Transverse colon (tissue), 4 donors: ENCODE results near the gene TMEM52B. TPM values are rescaled to one million over a fixed set of nuclear protein-coding genes. Genes with fewer than 3 reads are reported as not detected.

ENCODE experiments used
- DNase-seq: peaks from one replicate; pipeline ENCODE4 v3.0.0-alpha.2; 2019
- H3K27ac ChIP-seq, 4 donors: fragments of 200-600 bp; sonication (generic); 2 replicates each; pipeline ENCODE4 v1.5.1; 2016 to 2018; ENCODE audit warnings: inconsistent platforms in 4 of 4
- H3K27me3 ChIP-seq: fragments of 200-600 bp; sonication (generic); 2 replicates; pipeline ENCODE4 v1.5.1; 2017; ENCODE audit warnings: inconsistent platforms
- H3K36me3 ChIP-seq, 4 donors: fragments of 200-600 bp; sonication (generic); 2 replicates each; pipeline ENCODE4 v1.5.1; 2017 to 2019; ENCODE audit warnings: inconsistent platforms in 4 of 4
- H3K4me1 ChIP-seq, 4 donors: fragments of 200-600 bp; sonication (generic); 2 replicates each; pipeline ENCODE4 v1.5.1; 2017 to 2020; ENCODE audit warnings: inconsistent platforms in 4 of 4
- H3K4me3 ChIP-seq, 4 donors: fragments of 200-600 bp; sonication (generic); 1 replicate in 1 of 4; 2 replicates in 3 of 4; pipeline versions ENCODE4 v1.5.1 to v1.6.1; 2017 to 2019; ENCODE audit warnings: inconsistent platforms in 4 of 4
- H3K9me3 ChIP-seq, 2 donors: fragments of 200-600 bp; sonication (generic); 2 replicates each; pipeline ENCODE4 v1.5.1; 2017 to 2019; ENCODE audit warnings: inconsistent platforms in 2 of 2
- EP300 ChIP-seq: sonication (generic); formaldehyde crosslinking; IDR thresholded peaks from one replicate; pipeline ENCODE4 v1.6.1; 2017; ENCODE audit warnings: antibody characterized with exemption, low read depth
- POLR2A ChIP-seq: fragments of 450-650 bp; IDR thresholded peaks from one replicate; pipeline ENCODE4 v1.6.1; 2016; ENCODE audit warnings: antibody characterized with exemption, mild to moderate bottlenecking, moderate library complexity
- POLR2AphosphoS5 ChIP-seq, 3 donors: sonication (generic); formaldehyde crosslinking; IDR thresholded peaks; one replicate each; pipeline ENCODE4 v1.6.1; 2016; ENCODE audit warnings: antibody characterized with exemption in 3 of 3
- WGBS, 2 donors: methylation state at CpG; one replicate each; pipeline ENCODE4 v1.1.5; 2018; ENCODE audit warnings: low coverage in 1 of 2; 5-methylcytosine and 5-hydroxymethylcytosine counted together
- in situ Hi-C, 4 donors: fragments of 200-750 bp; cut with MboI; loops; one replicate each; pipeline versions ENCODE4 v1.15.0 to v1.15.1; 2017; ENCODE audit warnings: low sequenced_read_pairs in 3 of 4, low pct_ligation_motif_present in 1 of 4, low pct_unique_long_range_greater_than_20kb in 1 of 4
- intact Hi-C: fragments of 100-400 bp; cut with DNase I; formaldehyde crosslinking; loops from one replicate; pipeline ENCODE4 v1.15.1; 2023; ENCODE audit warnings: low total_unique reads
- total RNA-seq, 4 donors: library from RNA; depleted of rRNA; stranded (reverse); fragments of >200 nt; gene quantifications; one replicate each; pipeline ENCODE4 v1.1.0, GENCODE V29; 2016
- TF ChIP-seq, protein P1 (sequence below), 5 experiments: fragments of 200-600 bp in 3 of 5; fragments of 450-650 bp in 2 of 5; sonication (generic) in 3 of 5; IDR thresholded peaks; 1 replicate in 2 of 5; 2 replicates in 3 of 5; pipeline ENCODE4 v1.5.1; 2016 to 2017; ENCODE audit warnings: antibody characterized with exemption in 5 of 5, inconsistent platforms in 3 of 5, mild to moderate bottlenecking in 2 of 5, moderate library complexity in 1 of 5

Gene TMEM52B
- total RNA-seq, 4 donors from 2014 or later, result not detected

- intact Hi-C loops, result no loop called here
- Histone ChIP-seq H3K4me3 (no peak overlapping the region), H3K27me3 (no peaks in the 10 kb centered on the region), H3K9me3 (no peaks in the 10 kb centered on the region), H3K36me3 (no peaks in the 10 kb centered on the region), H3K27ac (no peak overlapping the region), H3K4me1 (peaks cover 0 to under 1% (median 0%) of the 10 kb centered on the region in 4 donors)
- 70 to 83% methylated on average over 4 to 5 of the region's 5 CpGs for WGBS, 2 donors
- DNase-seq, result no peak
- TF ChIP-seq EP300 (no peak), POLR2AphosphoS5 (IDR thresholded peaks at IDR 0.05) (no peak), POLR2A (no peak)
- TF ChIP-seq, protein P1, sequence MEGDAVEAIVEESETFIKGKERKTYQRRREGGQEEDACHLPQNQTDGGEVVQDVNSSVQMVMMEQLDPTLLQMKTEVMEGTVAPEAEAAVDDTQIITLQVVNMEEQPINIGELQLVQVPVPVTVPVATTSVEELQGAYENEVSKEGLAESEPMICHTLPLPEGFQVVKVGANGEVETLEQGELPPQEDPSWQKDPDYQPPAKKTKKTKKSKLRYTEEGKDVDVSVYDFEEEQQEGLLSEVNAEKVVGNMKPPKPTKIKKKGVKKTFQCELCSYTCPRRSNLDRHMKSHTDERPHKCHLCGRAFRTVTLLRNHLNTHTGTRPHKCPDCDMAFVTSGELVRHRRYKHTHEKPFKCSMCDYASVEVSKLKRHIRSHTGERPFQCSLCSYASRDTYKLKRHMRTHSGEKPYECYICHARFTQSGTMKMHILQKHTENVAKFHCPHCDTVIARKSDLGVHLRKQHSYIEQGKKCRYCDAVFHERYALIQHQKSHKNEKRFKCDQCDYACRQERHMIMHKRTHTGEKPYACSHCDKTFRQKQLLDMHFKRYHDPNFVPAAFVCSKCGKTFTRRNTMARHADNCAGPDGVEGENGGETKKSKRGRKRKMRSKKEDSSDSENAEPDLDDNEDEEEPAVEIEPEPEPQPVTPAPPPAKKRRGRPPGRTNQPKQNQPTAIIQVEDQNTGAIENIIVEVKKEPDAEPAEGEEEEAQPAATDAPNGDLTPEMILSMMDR (IDR thresholded peaks at IDR 0.05), result no peak
- in situ Hi-C loops, result loop anchor here in 1 of 4 donors (25.0 kb wide), 1 partner anchor 111 kb away; the partner anchor contains the start of gene CLEC9A
Measured at GRCh38 chr12:10147714-10148403, 31.0 kb upstream of the TMEM52B start.

DNA sequence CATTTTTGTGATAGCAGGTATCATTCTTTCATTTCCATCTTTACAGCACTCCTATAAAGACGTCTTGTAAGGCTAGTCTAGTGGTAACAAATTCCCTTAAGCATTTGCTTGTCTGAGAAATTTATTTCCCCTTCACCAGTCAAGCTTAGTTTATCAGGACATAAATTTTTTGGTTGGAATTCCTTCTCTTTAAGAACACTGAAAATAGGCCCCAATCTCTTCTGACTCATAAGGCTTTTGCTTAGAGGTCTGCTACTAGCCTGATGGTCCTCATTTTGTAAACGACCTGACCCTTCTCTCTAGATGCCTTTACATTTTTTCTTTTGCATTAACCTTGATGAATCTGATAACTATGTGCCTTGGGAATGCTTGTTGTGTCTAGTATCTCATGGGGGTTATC lies 27.2 kb upstream of the TMEM52B start:
- no peaks in the 10 kb centered on the region for H3K36me3 ChIP-seq
- DNase-seq, result no peak
- H3K4me1 ChIP-seq, result peaks cover 0 to 10% (median 7%) of the 10 kb centered on the region in 4 donors
- intact Hi-C loops (loop anchor here (2.0 kb wide), 1 partner anchor 39 kb away; no protein-coding TSS in a partner anchor), in situ Hi-C loops (loop anchor here in 2 of 4 donors (5.0 kb wide), 1 partner anchor 41 kb away; no protein-coding TSS in a partner anchor)
- TF ChIP-seq, protein P1 (IDR thresholded peaks at IDR 0.05), result no peak
- TF ChIP-seq POLR2A, result no peak
- no peak for TF ChIP-seq EP300
- no peak for TF ChIP-seq POLR2AphosphoS5 (IDR thresholded peaks at IDR 0.05)
- no peaks in the 10 kb centered on the region for H3K9me3 ChIP-seq
- WGBS, 2 donors, result 73 to 75% methylated on average over 2 of the region's 2 CpGs
- no peaks in the 10 kb centered on the region for H3K27me3 ChIP-seq
- no peak overlapping the region for H3K27ac ChIP-seq
- no peak overlapping the region for H3K4me3 ChIP-seq

- in situ Hi-C loops (loop anchor here in 2 of 4 donors (5.0 kb wide), 1 partner anchor 39 kb away; no protein-coding TSS in a partner anchor), intact Hi-C loops (loop anchor here (2.0 kb wide), 1 partner anchor 37 kb away; no protein-coding TSS in a partner anchor)
- no peaks in the 10 kb centered on the region for H3K9me3 ChIP-seq
- DNase-seq, result peak; percentile 64
- TF ChIP-seq, protein P1 (IDR thresholded peaks at IDR 0.05), result peak; percentile 80 to 89 (median 82)
- TF ChIP-seq POLR2A (peak; percentile 17), EP300 (no peak)
- H3K4me1 ChIP-seq, result peaks cover 0 to 10% (median 7%) of the 10 kb centered on the region in 4 donors
- peak overlapping the region; percentile 70 to 77 (median 72) for H3K27ac ChIP-seq
- WGBS, 2 donors, result 8% methylated on average over 46 of the region's 46 CpGs; no CpG with 5 or more reads in 1 of the 2 donors
- peak overlapping the region; percentile 32 to 60 (median 39) for H3K4me3 ChIP-seq
- no peaks in the 10 kb centered on the region for H3K36me3 ChIP-seq
- no peaks in the 10 kb centered on the region for H3K27me3 ChIP-seq
Measured at GRCh38 chr12:10153271-10154144, 25.3 kb upstream of the TMEM52B start.

GRCh38 chr12:10154145-10154496 lies 24.7 kb upstream of the TMEM52B start:
- Histone ChIP-seq H3K27me3 (no peaks in the 10 kb centered on the region), H3K27ac (peak overlapping the region; percentile 70 to 77 (median 72)), H3K4me1 (peaks cover 0 to 10% (median 7%) of the 10 kb centered on the region in 4 donors), H3K4me3 (peak overlapping the region in 3 of 4 donors; percentile 39 to 60 (median 39)), H3K9me3 (no peaks in the 10 kb centered on the region), H3K36me3 (no peaks in the 10 kb centered on the region)
- DNase-seq, result no peak
- intact Hi-C loops (no loop called here), in situ Hi-C loops (loop anchor here in 2 of 4 donors (5.0 kb wide), 1 partner anchor 38 kb away; no protein-coding TSS in a partner anchor)
- TF ChIP-seq POLR2A (no peak), EP300 (no peak), POLR2AphosphoS5 (IDR thresholded peaks at IDR 0.05) (no peak)
- TF ChIP-seq, protein P1 (IDR thresholded peaks at IDR 0.05), result no peak
- 57 to 65% methylated on average over 1 to 6 of the region's 6 CpGs for WGBS, 2 donors
